ENCODE data around the gene PRKAG3.

PRKAG3 gene

DNA sequence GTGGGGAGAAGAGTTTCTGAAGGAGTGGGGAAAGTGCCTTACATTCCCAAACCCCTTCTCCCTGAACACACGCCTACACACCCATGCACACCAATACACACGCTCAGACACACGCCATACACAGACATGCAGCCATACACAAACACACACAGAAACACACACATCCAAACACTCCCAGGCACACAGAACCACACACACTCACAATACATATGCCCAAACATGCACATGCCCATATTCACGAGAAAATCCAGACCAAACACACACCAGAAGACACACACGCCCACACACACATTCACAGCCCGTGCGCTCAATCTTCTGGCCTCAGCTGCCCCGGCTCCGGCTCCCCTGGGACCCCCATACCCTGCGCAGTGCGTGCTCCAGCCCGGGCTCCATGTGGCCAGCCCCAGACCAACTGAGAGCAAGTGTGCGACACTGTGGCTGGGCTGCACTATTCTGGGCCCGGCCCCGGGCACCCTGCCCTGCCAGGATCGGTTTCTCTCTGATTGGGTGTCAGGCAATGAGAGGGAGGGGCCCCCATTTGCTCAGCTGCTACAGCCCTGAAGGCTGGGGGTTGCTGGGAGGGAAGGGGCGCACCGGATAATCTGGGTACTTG, at the start of gene PRKAG3:
Gene PRKAG3, minus strand, starts transcription at position 426 of the 613 bp plus-strand sequence.
- in situ Hi-C loops (cut with MboI; ENCODE audit: low pct_unique_long_range_greater_than_20kb, low sequenced_read_pairs, unreplicated experiment) = loop anchor here (25.0 kb wide), 1 partner anchor 419 kb away; the partner anchor contains the start of gene VIL1
- TF ChIP-seq, protein P1, sequence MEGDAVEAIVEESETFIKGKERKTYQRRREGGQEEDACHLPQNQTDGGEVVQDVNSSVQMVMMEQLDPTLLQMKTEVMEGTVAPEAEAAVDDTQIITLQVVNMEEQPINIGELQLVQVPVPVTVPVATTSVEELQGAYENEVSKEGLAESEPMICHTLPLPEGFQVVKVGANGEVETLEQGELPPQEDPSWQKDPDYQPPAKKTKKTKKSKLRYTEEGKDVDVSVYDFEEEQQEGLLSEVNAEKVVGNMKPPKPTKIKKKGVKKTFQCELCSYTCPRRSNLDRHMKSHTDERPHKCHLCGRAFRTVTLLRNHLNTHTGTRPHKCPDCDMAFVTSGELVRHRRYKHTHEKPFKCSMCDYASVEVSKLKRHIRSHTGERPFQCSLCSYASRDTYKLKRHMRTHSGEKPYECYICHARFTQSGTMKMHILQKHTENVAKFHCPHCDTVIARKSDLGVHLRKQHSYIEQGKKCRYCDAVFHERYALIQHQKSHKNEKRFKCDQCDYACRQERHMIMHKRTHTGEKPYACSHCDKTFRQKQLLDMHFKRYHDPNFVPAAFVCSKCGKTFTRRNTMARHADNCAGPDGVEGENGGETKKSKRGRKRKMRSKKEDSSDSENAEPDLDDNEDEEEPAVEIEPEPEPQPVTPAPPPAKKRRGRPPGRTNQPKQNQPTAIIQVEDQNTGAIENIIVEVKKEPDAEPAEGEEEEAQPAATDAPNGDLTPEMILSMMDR (IDR thresholded peaks at IDR 0.05; ENCODE audit: extremely low read depth, insufficient read depth, missing control alignments) = no peak
- DNase-seq (ENCODE audit: low spot score) = no peak

DNA sequence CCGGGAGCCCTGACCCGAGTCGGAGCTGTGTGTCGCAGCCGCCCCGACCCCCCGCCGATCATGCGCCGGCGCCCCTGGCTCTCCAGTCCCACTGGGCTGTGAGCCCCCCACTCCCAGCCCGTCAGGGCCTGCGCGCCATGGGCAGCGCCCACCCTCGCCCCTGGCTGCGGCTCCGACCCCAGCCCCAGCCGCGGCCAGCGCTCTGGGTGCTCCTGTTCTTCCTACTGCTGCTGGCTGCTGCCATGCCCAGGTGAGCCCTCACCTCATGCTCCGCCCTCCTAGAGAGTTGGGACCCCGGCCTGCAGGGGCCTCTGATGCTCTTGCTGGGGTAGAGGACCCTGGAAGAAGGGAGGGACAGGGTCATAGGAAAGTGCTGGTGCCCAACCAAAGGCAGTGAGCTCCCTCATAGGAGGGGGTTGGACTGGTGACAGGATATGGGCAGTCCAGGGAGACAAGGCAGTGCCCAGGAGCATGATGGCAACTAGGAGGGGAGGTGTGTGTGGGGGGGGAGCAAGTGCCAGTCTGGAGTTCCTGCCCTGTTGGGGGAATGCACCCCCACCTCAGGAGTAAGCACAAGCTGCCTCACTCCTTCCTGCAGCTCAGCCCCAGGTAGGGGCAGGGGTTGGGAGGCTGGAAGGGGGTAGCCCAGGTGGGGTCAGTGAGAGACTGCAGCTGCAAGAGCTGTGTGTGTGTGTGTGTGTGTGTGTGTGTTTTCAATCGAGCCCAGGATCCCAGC, 49.4 kb upstream of the PRKAG3 start:
- TF ChIP-seq, protein P1 (IDR thresholded peaks at IDR 0.05; ENCODE audit: extremely low read depth, insufficient read depth, missing control alignments) = no peak
- no peak for DNase-seq (ENCODE audit: low spot score)
- in situ Hi-C loops (cut with MboI; ENCODE audit: low pct_unique_long_range_greater_than_20kb, low sequenced_read_pairs, unreplicated experiment) = no loop called here

DNA sequence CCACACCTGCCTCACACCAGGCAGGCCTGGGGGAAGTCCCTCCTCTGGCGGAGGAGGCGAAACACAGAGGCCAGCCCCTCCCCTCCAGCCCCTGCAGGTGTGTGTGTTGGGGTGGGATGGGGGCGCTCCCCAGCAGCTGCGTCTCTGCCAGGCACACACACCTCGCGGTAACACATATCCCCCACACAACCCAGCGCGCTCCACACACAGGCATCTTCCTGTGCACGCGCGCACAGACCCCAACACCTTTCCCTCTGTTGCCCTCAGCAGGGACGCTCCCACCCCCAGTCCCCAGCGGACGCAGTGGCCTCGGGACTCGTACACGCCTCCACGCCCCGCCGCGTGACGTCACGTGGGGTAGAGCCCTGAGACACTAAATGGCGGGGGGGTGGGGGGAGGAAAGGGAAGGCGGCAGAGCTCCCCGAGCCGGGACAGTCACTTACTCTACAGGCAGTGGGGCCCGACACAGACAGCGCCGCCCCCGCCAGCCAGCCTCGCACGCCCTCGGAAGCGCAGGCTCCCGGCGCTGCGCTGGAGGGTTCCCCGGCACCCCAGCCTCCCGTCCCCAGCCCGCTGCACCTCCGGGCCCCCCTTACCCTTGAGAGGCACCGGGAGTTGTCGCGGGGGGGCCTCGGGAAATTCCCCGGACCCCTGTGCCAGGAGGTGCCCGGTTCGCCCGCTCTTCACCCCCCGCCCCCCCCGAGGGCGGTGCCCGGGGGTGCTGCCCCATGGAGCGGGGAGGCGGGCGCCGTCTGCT, 48.7 kb upstream of the PRKAG3 start, which contains the start of gene WNT10A:
Gene WNT10A, plus strand, starts transcription at position 751 of the 757 bp plus-strand sequence. CDS start 144 bp downstream, outside the sequence.
- DNase-seq (ENCODE audit: low spot score) = peak; percentile 94
- TF ChIP-seq, protein P1 (IDR thresholded peaks at IDR 0.05; ENCODE audit: extremely low read depth, insufficient read depth, missing control alignments) = no peak
- in situ Hi-C loops (cut with MboI; ENCODE audit: low pct_unique_long_range_greater_than_20kb, low sequenced_read_pairs, unreplicated experiment) = no loop called here

DNA sequence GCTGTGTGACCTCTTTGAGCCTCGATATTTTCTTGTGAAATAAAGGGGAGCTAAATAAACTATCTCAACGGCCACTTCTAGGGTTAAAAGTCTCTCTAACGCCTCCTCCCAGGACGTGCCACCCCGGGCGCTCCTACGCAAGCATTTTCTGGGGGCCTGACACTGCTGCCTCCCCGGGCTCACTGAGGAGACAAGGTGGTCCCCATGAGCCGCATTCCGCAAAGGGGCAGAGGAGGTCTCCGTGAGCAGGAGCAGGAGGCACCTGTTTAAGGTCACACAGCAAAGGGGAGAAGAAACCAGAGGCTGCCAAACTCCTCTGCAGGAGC, 48.1 kb upstream of the PRKAG3 start:
- in situ Hi-C loops (cut with MboI; ENCODE audit: low pct_unique_long_range_greater_than_20kb, low sequenced_read_pairs, unreplicated experiment) = no loop called here
- TF ChIP-seq, protein P1 (IDR thresholded peaks at IDR 0.05; ENCODE audit: extremely low read depth, insufficient read depth, missing control alignments) = no peak
- no peak for DNase-seq (ENCODE audit: low spot score)

- TF ChIP-seq, protein P1 (IDR thresholded peaks at IDR 0.05; ENCODE audit: extremely low read depth, insufficient read depth, missing control alignments) = no peak
- no peak for DNase-seq (ENCODE audit: low spot score)
- in situ Hi-C loops (cut with MboI; ENCODE audit: low pct_unique_long_range_greater_than_20kb, low sequenced_read_pairs, unreplicated experiment) = no loop called here
Measured at GRCh38 chr2:218878926-218879761, 47.5 kb upstream of the PRKAG3 start.

- TF ChIP-seq, protein P1 (IDR thresholded peaks at IDR 0.05; ENCODE audit: extremely low read depth, insufficient read depth, missing control alignments) = no peak
- no peak for DNase-seq (ENCODE audit: low spot score)
- in situ Hi-C loops (cut with MboI; ENCODE audit: low pct_unique_long_range_greater_than_20kb, low sequenced_read_pairs, unreplicated experiment) = no loop called here
Measured at GRCh38 chr2:218878486-218878885, 46.9 kb upstream of the PRKAG3 start.
